Activated CD8-positive, alpha-beta memory T cell treated with anti-CD3 and anti-CD28 coated beads, Interleukin-2, amount 50 U/mL, for 4 hours (primary cell): ENCODE measurements around the gene SIGLEC6.

Experiments
- DNase-seq: peaks from one replicate; pipeline ENCODE4 v3.0.0-alpha.2; 2020

Gene SIGLEC6

DNA sequence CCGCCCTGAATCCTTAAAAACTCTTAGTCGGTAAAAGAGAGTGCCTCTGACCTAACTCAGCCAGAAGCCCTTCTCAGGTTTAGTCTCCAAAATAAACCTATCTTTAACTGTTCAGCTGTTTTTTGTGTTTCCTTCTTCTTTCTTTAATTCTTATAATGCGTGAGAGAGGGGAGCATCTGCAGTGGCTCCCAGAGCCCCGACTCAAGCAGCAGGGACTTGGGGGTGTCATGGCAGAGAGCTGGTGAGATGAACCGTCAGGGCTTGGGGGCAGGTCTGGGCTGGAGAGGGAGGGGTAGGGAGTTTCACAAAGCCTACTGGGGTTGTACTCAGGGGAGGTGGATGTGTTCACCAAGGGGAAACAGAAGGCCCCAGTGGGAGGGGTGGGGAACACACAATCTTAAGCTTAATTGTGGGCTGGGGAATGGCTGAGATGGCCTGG, 16.8 kb upstream of the SIGLEC6 start:
- no peak for DNase-seq

DNA sequence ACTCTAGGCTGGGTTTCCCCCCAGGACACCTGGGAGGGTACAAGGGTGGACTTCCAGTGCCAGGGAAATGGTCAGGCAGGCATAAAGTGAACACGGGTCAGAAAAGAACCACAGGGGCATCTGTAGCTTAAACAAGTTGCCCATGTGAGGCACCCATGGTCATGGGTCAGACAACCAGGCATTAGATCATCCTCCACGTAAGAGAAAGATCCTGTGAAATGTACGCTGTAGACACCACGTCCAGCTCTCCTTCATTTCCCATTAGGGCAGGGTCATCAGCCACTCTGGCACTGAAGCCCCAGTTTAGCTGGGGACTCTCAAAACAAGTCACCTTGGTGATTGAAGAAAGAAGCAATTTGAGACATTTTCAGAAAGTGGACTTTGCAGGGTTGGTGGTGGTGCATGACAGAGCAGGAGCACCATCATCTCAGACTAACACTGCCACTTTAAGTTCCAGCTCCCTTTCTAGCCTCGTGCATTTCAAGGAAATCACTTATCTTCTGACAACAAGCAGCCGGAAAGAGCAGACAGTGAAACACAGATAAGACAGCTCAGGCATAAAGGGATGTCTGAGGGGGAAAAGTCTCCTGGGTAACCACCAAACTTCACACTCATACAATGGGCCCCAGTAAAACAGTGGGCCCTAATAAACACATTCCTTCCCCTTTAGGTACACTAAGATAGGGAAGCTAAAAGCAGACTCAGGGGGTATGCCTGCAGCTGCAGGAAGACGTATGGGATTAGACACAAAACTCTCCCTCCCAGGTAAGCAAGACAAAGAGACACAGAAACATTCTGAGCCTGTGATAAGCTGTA, 16.1 kb upstream of the SIGLEC6 start:
- DNase-seq: no peak

DNA sequence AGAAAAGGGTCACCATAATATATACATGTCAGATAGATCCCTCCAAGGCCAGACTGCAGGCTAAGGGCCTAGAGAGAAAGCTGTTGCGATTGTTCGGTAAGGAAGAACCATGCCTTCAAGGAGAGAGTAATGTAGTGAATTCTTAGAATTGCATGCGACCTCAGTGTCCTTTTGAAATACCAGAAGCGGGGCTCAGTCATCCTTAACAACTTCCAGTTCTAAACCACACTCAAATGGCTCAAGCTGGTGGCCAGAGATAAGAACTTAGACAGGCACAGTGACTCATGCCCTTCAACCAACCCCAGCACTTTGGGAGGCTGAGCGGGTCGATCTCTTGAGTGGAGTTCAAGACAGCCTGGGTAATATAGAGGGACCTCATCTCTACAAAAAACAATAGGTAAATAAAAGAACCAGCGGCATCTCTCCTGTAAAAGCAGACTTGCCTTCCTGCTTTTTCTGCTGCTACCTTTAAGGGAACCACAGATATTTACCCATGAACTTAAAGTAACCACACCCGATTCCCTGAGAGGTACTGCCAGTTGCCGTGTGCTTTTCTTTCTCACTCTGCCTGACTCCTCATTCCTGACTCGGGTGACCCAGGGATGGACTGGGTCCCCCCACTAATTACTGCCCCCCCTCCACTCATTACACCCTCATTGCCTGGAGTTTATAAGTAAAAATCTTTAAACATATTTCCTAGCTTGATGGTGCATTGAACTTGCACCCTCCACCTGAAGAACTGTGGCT, 15.4 kb upstream of the SIGLEC6 start:
- no peak for DNase-seq

DNA sequence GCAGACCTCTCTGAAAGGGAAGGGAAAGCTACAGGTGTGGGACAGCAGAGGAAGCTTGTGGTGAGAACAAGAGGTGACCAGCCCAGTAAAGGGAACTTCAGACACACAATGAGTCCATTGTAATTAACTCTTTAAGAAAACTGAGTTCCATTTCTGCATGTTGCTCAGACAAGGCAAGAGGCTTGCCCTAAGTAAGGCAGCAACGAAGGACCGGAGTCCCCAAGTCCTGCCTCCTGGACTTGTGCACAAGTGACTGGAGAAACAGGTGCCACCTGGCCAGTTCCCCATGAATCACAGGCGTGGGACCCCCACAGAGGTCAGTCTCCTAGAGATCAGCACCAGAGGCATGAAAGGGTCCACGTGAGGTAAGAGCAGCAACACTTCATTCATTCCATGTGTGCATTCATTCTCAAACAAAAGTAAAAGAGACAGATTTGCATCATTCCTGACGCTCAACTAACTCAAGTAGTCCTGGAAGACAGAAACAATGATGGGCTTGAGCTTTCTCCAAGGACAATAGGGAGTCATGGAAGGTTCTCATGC, 14.7 kb upstream of the SIGLEC6 start:
- no peak for DNase-seq

DNA sequence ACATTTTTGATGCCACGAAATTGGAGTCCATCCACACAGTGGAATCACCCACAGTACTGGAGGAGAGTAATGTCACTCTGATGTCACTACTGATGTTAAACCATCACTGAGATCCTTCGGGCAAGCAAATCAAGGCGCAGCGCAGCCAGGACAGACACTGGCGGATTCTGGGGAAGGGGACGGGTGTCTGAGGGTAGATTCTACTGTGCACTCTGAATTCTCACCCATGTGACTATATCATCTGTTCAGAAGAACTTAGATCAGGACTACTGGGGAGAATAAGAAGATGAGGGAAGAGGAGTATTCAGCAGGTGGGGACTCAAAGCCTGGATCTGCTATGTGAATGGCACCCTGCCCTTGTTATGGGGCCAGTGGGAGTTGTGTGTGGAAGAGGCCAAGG, 12.6 kb upstream of the SIGLEC6 start:
- no peak for DNase-seq

DNA sequence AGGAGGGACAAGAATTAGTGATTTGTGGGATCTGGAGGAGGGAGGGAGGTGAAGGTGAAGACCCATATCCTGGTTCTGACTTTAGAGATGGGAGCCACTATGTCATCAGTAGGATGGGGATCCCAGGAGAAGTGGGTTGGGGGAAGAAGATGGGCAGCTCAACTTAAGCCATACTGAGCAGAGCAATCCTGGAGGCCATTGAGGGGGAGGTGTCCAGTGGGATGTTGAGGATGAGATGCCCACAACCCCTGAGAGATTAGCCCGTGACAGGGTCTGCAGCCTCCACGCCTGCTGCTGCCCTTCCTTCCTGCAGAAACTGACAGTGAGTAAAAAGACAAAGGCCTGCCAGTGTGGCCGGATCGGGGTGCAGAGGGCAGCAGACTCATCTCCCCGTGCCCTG, 11.2 kb upstream of the SIGLEC6 start:
- no peak for DNase-seq

DNA sequence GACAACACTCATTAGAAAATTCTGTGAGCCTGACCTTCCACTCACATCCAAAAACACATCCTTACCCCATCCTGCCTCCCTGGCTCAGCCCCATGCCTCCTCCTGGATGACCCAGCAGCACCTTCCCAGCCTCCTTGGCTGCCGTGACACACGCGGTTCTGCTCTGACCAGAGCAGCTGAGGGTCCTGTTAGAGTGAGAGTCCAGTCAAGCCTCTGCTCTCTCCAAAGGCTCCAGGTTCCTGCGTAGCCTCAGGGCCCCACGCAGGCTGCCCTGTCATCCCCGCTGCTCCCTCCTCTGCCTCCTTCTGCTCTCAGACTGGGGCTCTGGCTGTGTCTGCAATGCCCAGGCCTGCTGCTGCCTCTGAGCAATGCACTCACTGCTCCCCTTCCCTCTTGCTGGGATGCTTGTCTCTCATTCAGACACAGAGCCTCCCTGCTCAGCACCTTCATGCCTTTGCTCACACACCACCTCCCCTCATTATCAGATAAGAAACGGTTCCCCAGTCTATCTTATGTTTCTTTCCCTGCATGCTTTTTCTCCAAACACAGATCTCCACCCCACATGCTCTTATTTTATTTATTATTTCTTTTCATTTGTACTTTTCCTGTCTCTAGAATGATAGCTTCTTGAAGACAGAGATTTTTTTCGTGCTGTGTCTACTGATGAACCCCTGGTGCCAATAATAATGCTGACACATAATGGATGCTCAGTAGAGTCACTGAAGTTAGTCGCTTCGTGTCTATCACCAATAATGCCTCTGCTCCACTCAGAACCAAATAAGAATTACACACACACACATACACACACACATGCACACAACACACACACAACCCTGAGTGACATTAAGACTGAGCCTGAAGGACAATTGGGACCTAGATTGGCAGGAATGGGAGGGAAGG, 10.2 kb upstream of the SIGLEC6 start:
- no peak for DNase-seq

DNA sequence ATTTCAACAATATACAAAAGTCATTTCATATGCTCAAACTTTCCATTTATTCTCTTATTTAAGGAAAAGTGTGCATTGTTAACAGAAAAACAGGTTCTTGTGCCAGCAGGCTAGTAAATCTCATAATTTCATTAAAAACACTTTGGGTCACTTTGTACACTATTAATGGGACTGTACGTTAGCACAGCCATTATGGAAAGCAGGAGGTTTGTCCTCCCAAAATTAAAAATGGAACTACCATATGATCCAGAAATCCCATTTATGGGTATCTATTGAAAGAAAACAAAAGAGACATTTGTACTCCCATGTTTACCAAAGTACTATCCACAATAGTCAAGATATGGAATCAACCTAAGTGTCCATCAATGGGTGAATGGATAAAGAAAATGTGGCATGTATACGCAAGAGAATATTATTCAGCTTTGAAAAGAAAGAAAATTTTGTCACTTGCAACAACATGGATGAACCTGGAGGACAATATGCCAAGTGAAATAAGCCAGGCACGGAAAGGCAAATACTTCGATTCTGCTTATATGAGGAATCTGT, 8.4 kb upstream of the SIGLEC6 start:
- no peak for DNase-seq

DNA sequence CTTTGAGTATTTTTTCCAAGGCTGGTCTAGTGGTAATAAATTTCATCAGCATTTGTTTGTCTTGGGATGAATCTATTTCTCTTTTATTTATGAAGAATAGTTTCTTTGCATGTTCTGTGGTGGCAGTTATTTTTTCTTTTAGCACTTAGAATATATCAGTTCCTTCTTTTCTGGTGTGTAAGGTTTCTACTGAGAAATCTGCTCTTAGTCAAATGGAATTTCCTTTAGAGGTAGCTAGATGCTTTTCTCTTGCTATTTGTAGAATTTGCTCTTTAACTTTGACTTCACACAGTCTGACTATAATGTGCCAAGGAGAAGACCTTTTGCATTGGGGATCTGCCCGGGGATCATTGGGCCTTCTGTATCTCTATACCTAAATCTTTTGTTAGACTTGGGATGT, 4.1 kb upstream of the SIGLEC6 start:
- DNase-seq: no peak

DNA sequence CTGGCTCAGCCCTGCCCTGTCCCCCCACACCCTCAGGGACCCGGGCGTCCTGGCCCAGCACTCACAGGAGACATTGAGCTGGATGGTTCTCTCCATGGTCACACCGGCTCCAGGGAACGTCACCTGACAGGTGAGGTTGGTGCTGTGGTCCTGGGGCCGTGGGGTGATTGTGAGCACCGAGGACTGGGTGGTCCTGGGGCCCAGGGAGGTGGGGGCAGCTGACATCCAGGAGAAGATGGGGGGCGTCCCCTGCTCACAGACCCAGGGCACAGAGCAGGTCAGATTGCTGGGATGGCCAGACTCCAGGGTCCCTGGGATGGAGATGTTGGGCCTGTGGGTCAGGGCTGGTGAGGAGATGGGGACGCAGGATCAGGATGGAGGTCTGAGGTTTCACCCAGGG, 854 bp downstream of the SIGLEC6 start:
- DNase-seq: no peak

DNA sequence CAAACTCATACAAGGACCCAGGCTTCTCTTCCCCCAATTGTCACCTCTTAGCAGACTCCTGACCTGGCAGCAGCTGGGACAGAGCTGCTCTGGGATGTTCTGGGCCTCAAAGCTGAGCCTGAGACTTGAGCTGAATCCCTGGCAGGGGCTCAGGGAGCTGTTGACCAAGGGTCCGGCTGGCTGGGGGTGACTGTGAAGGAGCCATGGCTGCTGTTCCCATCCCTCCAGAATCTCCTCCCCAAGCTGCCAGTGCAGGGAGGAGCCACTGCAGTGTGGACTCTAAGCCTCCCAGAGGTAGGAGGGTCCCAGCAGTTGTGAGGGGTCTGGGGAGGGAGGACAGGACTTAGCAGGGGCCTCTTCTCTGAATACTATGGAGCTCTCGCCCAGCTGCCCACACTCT, 2.2 kb downstream of the SIGLEC6 start:
- DNase-seq: no peak

DNA sequence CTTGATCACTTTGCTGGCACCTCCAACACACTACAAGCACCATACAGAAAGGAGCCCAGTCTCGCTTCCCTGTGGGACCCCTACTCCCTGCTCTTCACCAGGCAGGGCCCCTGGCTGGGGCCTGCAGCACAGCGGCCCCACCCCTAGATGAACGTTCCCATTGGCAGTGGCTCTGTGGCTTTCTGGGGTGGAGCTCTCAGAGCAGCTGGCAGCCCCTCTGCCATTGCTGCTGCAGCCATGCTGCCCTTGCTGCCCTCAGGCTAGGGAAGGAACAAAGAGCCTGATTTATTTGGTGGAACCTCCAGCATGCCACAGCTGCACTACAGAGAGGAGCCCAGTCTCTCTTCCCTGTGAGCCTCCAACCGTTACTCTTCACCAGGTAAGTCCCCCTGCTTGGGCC, 5.8 kb downstream of the SIGLEC6 start:
- no peak for DNase-seq

DNA sequence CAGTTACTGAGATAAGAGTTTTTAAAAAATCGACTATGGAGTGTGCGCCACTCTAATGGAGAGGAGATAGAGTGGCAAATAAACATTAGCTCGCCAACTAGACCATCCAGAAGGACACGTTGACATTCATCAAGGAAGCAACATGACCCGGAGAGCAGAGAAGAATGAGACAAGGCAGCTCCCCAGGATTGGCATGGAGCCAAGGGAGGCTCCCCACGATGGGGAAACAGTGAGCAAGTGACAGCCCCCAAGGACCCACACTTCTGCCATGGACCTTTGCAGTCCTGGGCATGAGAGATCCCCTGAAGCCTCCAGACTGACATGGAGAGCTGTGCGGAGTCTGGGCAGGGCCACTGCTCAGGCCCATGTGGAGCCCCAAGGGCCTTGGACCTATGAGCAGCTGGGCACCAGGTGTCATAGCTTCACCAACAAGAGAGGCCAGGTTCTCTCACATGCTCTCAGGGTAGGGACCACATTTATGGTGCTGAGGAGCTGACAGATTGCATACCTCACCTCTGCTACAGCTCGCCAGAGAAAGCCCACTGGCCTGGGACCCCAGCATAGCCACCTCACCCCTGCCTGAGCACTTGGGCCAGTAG, 6.7 kb downstream of the SIGLEC6 start:
- no peak for DNase-seq

DNA sequence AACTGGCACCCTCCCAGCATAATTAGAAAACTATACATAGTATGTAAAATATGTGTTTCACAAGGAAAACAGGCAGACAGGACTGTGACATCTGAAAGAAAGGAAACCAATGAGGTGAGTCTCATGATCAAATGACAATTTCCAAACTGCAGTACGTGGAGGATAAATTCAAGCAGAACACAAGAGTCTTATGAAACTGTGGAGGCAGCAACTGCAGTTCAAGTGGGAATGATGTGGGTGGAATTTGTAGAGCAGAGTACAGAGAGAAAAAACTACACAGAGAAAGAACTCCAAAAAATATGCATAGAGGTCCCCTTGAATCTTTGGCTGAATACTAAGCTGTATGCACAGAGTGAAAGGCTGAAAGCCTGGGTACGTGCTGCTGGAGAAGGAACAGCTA, 9.7 kb downstream of the SIGLEC6 start:
- DNase-seq: no peak

DNA sequence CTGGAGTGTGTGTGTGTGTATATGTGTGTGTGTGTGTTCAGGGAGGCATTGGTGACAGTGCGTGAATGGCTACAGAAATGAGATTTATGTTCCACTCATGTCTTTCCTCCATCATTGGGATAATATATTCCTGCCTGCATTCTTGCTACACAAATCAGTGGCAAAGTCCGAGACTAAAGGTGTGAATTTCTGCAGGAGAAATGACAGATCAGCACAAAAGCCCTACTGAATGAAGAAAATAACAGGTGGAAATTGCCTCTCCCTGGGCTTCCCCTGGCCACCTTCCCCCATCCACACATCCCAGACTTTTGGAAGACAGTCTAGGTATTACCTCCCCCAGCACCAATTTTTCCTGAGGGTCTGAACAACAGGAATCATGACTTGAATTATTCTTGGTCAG, 10.1 kb downstream of the SIGLEC6 start:
- no peak for DNase-seq

DNA sequence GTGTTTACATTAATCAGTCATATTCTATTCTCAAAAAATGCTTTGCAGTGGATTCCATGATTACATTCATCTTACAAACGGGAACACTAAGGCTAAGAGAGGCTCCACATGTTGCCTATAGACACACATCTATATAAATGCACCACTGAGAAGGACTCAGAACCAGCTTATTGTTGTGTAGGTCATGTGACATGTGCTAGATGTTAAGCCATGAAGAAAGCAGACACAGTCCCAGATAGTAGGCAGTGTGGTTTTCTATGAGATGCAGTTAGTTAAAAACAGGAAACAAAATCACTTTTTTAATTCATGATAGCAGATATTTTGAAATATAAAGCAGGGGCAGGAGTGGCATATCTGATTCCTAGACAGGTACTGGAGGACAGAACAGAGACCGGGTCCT, 10.7 kb downstream of the SIGLEC6 start:
- no peak for DNase-seq

DNA sequence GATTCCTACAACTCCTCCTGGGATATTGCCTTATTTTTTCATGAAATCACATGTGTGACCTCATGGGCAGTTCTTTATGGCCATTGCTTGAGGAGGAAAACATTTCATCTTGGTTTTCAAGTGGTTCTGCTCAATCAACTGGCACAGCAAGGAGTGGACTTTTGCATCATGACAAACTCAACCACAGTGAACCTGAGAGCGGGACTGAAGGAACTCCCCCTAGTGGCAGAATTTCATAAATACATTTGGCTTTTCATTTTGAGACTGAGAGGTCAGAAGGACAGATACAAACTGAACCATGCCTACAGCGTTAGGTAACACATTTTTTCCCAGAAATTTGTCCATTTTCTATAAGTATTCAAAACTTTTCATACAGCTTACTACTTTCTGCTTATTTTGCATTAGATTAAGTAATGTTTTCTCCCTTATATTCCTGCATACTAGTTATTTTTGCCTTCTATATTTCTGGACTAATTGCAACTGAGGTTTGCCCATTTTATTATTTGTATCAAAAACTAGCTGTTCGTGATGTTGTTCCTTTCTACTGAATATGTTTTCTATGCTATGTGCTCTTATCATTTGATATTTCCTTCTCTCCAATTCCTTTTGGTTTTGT, 16.5 kb downstream of the SIGLEC6 start:
- DNase-seq: no peak

DNA sequence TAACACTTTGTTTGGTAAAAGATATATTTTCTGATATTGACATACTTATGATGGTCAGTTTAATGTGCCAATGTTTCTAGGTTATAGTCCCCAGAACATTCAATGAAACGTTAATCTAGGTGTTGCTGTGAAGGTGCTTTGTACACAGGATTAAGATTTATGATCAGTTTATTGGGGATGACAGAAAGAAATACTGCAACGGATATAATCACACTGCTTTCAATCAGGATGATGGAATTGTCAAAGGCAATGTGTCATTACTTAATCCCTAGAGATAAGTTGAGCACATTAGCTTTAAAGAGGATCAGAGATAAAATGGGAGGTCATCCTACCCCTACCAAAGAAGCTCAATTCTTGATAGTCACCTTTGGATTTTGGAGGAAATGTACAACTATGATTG, 17.5 kb downstream of the SIGLEC6 start:
- no peak for DNase-seq

DNA sequence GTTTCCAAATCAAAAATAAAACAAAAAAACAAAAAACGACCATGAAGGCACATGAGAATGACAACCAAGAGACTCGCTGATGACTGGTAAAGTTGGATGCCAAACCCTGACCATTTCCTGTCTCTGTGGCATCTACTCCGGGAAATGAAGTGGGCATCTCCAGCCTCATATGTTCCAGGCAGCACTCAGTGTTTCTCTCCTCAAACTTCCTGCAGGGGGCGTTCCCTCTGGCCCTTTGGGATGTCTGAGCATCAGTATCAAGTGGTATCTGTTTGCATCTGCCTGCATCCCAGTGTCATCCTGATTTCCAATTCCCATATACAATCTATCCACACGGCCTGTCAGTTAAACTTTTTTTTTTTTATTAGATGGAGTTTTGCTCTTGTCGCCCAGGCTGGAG, 20.1 kb downstream of the SIGLEC6 start:
- no peak for DNase-seq

DNA sequence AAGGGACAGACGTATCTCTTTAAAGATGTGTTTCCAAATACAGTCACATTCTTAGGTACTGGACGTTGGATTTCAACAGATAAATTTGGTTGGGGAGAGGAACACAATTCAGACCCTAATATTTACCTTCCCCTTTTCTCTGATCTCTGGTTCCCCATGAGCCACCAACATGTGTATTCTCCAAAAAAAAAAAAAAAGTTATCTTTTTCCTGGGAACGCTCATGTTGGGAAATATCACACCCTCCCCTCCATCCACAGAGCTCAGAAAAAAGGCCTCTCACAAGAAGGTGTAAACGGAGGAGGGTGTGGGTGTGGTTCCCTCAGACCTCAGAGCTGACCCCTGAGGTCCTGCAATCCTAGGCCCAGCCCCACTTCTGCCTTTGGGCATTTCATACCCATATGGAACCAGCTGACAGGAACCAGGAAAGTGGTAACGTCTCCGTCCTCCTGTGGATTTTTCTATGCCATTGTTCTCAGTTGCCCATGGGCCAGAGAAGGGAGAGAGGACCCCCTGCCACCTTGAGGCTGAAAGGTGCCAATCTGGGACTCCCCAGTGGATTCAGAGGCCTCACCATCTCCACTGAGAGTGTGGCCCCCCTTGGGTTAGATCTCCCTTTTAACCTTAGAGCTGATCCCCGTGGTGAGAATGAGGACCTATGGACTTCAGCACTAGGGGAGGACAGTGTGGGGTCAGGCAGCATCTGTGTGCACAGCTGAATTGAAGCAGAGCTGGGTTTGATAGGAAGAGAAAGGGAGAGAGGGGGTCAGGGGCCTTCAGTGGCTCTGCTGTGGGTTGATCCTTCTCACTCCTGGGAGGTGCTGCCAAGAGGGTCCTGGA, 21.4 kb downstream of the SIGLEC6 start:
- DNase-seq: no peak
